ES-I3 (cell line): Measurements from ENCODE around the gene DMPK.
"Not testable (repeated sequence)": the region's sequence is repeated elsewhere in the genome, so short reads cannot be mapped to it uniquely, and the experiment has no call there.

Source experiments
- H3K36me3 ChIP-seq: 2 replicates; pipeline ENCODE4 v1.6.1; 2013; ENCODE audit warnings: mild to moderate bottlenecking, low read length, control low read depth, moderate library complexity; ENCODE audit not compliant: insufficient read depth
- H3K4me1 ChIP-seq: 2 replicates; pipeline ENCODE4 v1.6.1; 2013; ENCODE audit warnings: mild to moderate bottlenecking, control low read depth, low read length; ENCODE audit not compliant: insufficient read depth
- H3K9ac ChIP-seq: 2 replicates; pipeline ENCODE4 v1.6.1; 2013; ENCODE audit warnings: low read depth, mild to moderate bottlenecking, low read length, moderate library complexity
- H3K9me3 ChIP-seq: 2 replicates; pipeline ENCODE4 v1.6.1; 2013; ENCODE audit warnings: mild to moderate bottlenecking, low read length, moderate library complexity; ENCODE audit not compliant: control insufficient read depth, insufficient read depth

DMPK gene

GRCh38 chr19:45742969-45743368 lies 39.3 kb downstream of the DMPK start:
- H3K4me1 ChIP-seq = no peaks in the 10 kb centered on the region; the same call in 1 of the 2 replicates
- no peaks in the 10 kb centered on the region for H3K36me3 ChIP-seq
- H3K9me3 ChIP-seq = no peaks in the 10 kb centered on the region
- no peak overlapping the region for H3K9ac ChIP-seq

- H3K4me1 ChIP-seq = peaks cover 2% of the 10 kb centered on the region; the same call in 1 of the 2 replicates
- H3K36me3 ChIP-seq = no peaks in the 10 kb centered on the region
- H3K9ac ChIP-seq = no peak overlapping the region
- H3K9me3 ChIP-seq = no peaks in the 10 kb centered on the region
These were observed 42.5 kb downstream of the DMPK start for GRCh38 chr19:45739498-45740439.

GRCh38 chr19:45733160-45733810 lies 49.0 kb downstream of the DMPK start, which contains the start of gene MEIOSIN:
MEIOSIN (plus strand) TSS chr19:45733439; CDS start chr19:45735377, 1,938 bp downstream.
- H3K9me3 ChIP-seq = no peaks in the 10 kb centered on the region
- H3K4me1 ChIP-seq = peaks cover 6% of the 10 kb centered on the region
- H3K9ac ChIP-seq = no peak within 1 kb of the TSS
- no peaks in the 10 kb centered on the region for H3K36me3 ChIP-seq

- Histone ChIP-seq H3K9me3 (no peaks in the 10 kb centered on the region), H3K9ac (peak within 1 kb of the TSS; percentile 75), H3K4me1 (peaks cover 3% of the 10 kb centered on the region; the same call in 1 of the 2 replicates), H3K36me3 (no peaks in the 10 kb centered on the region)
These were observed 51.7 kb downstream of the DMPK start, which contains the start of gene FBXO46 for GRCh38 chr19:45730368-45731288. FBXO46 (minus strand) TSS chr19:45730896; CDS start chr19:45713495, 17,401 bp downstream.

GRCh38 chr19:45729800-45730290 lies 52.4 kb downstream of the DMPK start:
- H3K9ac ChIP-seq = peak overlapping the region; percentile 75
- H3K36me3 ChIP-seq = no peaks in the 10 kb centered on the region
- peaks cover 3% of the 10 kb centered on the region; the same call in 1 of the 2 replicates for H3K4me1 ChIP-seq
- no peaks in the 10 kb centered on the region for H3K9me3 ChIP-seq

GRCh38 chr19:45728683-45729082 lies 53.6 kb downstream of the DMPK start:
- not testable (repeated sequence) for H3K4me1 ChIP-seq, H3K9ac ChIP-seq, H3K9me3 ChIP-seq, H3K36me3 ChIP-seq

GRCh38 chr19:45720065-45720464 lies 62.2 kb downstream of the DMPK start:
- not testable (repeated sequence) for H3K36me3 ChIP-seq, H3K9me3 ChIP-seq, H3K9ac ChIP-seq
- peaks cover 15% of the 10 kb centered on the region; the same call in 1 of the 2 replicates for H3K4me1 ChIP-seq
